Mesothelial cell of epicardium (in vitro differentiated cells): ENCODE measurements around the gene IRF2BP2. TPM values are rescaled to one million over a fixed set of nuclear protein-coding genes. Genes with fewer than 3 reads are reported as not detected.
"Not testable (repeated sequence)": the region's sequence is repeated elsewhere in the genome, so short reads cannot be mapped to it uniquely, and the experiment has no call there.

Source experiments
- DNase-seq, 2 experiments: peaks; one replicate each; pipeline ENCODE4 v3.0.0; 2021; ENCODE audit warnings: low spot score in 2 of 2; ENCODE audit not compliant: unreplicated experiment in 2 of 2
- H3K27ac Mint-ChIP-seq: 2 replicates; pipeline ENCODE4 v1.8.0; 2021; ENCODE audit warnings: mixed read lengths
- H3K27me3 Mint-ChIP-seq: 2 replicates; pipeline ENCODE4 v1.8.0; 2021; ENCODE audit warnings: low read depth, mixed read lengths
- H3K36me3 Mint-ChIP-seq: 2 replicates; pipeline ENCODE4 v1.8.0; 2021; ENCODE audit warnings: mixed read lengths
- H3K4me1 Mint-ChIP-seq: 2 replicates; pipeline ENCODE4 v1.8.0; 2021; ENCODE audit warnings: mixed read lengths
- H3K4me3 Mint-ChIP-seq: 2 replicates; pipeline ENCODE4 v1.8.0; 2021; ENCODE audit warnings: mild to moderate bottlenecking, moderate library complexity, mixed read lengths
- H3K9me3 Mint-ChIP-seq: 2 replicates; pipeline ENCODE4 v1.8.0; 2021; ENCODE audit warnings: mixed read lengths
- CTCF ChIP-seq: fragments of 200-600 bp; sonication (generic); IDR thresholded peaks from one replicate; pipeline ENCODE4 v1.5.0; 2021; ENCODE audit warnings: antibody characterized with exemption; ENCODE audit not compliant: unreplicated experiment
- total RNA-seq: library from RNA; stranded (reverse); gene quantifications from 3 replicates; pipeline ENCODE4 v1.2.1, GENCODE V29; 2021

The IRF2BP2 gene
- total RNA-seq, 1 donor from 2014 or later = 130 TPM

- TF ChIP-seq CTCF = no peak
- DNase-seq = peak; percentile 73 to 76
These were observed 10.2 kb downstream of the IRF2BP2 start for GRCh38 chr1:234599617-234600417.

GRCh38 chr1:234598974-234599616 lies 10.9 kb downstream of the IRF2BP2 start:
- H3K27ac Mint-ChIP-seq = peak overlapping the region; percentile 97
- peak overlapping the region; percentile 74 for H3K4me3 Mint-ChIP-seq
- no peaks in the 10 kb centered on the region for H3K36me3 Mint-ChIP-seq
- no peak for TF ChIP-seq CTCF
- H3K9me3 Mint-ChIP-seq = peaks cover 12% of the 10 kb centered on the region
- DNase-seq = no peak
- H3K27me3 Mint-ChIP-seq = no peaks in the 10 kb centered on the region
- H3K4me1 Mint-ChIP-seq = peaks cover 48% of the 10 kb centered on the region

More at GRCh38 chr1:234599617-234600417, 10.2 kb downstream of the IRF2BP2 start:
- H3K27me3 Mint-ChIP-seq = no peaks in the 10 kb centered on the region
- H3K4me3 Mint-ChIP-seq = peak overlapping the region; percentile 74
- H3K9me3 Mint-ChIP-seq = peaks cover 8% of the 10 kb centered on the region
- H3K4me1 Mint-ChIP-seq = peaks cover 52% of the 10 kb centered on the region
- peak overlapping the region; percentile 97 for H3K27ac Mint-ChIP-seq
- no peaks in the 10 kb centered on the region for H3K36me3 Mint-ChIP-seq

GRCh38 chr1:234597894-234598293 lies 12.1 kb downstream of the IRF2BP2 start:
- peaks cover 12% of the 10 kb centered on the region for H3K9me3 Mint-ChIP-seq
- H3K27me3 Mint-ChIP-seq = no peaks in the 10 kb centered on the region
- H3K4me1 Mint-ChIP-seq = peaks cover 40% of the 10 kb centered on the region
- DNase-seq = no peak
- H3K27ac Mint-ChIP-seq = no peak overlapping the region
- no peaks in the 10 kb centered on the region for H3K36me3 Mint-ChIP-seq
- H3K4me3 Mint-ChIP-seq = no peak overlapping the region
- TF ChIP-seq CTCF = peak; percentile 13

- no peak for TF ChIP-seq CTCF
- Mint-ChIP-seq H3K36me3 (no peaks in the 10 kb centered on the region), H3K27ac (no peak overlapping the region), H3K4me1 (peaks cover 20% of the 10 kb centered on the region), H3K27me3 (no peaks in the 10 kb centered on the region), H3K4me3 (no peak overlapping the region), H3K9me3 (peaks cover 12% of the 10 kb centered on the region)
- DNase-seq = no peak
These were observed 14.1 kb downstream of the IRF2BP2 start for GRCh38 chr1:234595899-234596298.

- DNase-seq, H3K27ac Mint-ChIP-seq, H3K36me3 Mint-ChIP-seq, H3K27me3 Mint-ChIP-seq, H3K4me3 Mint-ChIP-seq: not testable (repeated sequence)
- Mint-ChIP-seq H3K4me1 (peaks cover 10% of the 10 kb centered on the region), H3K9me3 (peaks cover 12% of the 10 kb centered on the region)
These were observed 15.4 kb downstream of the IRF2BP2 start for GRCh38 chr1:234594575-234594974.

GRCh38 chr1:234593771-234594504 lies 16.0 kb downstream of the IRF2BP2 start:
- Mint-ChIP-seq H3K4me3 (no peak overlapping the region), H3K4me1 (peaks cover 4% of the 10 kb centered on the region), H3K36me3 (no peaks in the 10 kb centered on the region), H3K27ac (no peak overlapping the region), H3K9me3 (peaks cover 12% of the 10 kb centered on the region), H3K27me3 (no peaks in the 10 kb centered on the region)
- DNase-seq = no peak
- no peak for TF ChIP-seq CTCF
